Glomerular visceral epithelial cell (primary cell): ENCODE data around the gene PDE6C.
"Not testable (repeated sequence)": the region's sequence is repeated elsewhere in the genome, so short reads cannot be mapped to it uniquely, and the experiment has no call there.

Experiments
- DNase-seq: peaks from one replicate; pipeline ENCODE4 v3.0.0-alpha.2; 2016; ENCODE audit errors: extremely low spot score

PDE6C gene

DNA sequence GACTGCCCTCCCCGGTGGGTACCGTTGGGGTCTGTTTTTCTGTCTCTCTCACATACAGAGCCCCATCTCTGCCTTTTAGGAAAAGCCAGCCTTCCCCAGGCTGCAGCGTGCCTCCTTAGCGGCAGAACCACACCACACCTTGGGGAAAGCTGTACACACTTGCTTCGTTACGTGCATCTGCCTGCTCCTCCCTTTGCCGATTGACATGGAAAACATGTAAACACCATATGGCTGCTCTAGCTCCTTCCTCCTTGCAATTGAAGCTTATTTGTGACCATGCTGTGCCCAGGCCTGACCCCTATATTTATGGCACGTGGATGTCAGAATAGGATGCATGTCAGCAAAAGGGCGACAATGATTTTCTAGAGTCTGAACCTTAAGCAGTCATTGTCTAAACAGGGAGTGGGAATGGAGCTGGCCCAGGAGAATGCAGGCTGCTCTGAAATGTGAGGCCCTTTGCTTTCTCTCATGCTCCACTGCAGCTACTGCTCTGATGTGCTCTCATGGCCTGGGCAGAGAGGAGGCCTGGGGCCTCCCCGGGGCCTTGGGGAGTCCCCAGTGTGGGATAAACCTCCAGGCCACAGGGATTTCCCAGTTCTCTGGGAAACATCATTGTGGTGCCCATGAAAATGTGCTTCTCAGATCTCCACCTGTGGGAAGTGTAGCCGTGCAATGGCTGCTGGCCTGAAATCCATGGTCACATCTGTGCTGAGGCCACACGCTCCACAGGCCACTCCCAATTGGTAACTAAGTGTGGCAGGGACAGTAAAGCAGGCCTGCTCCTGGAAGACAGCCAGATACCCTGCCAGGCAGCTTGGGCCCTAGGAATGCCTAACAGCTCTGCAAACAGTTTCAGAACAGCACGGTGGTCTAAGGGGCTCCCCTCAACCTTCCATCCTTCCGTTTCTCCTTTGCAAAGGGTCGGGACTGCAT, 18.6 kb downstream of the PDE6C start:
- DNase-seq = no peak

DNA sequence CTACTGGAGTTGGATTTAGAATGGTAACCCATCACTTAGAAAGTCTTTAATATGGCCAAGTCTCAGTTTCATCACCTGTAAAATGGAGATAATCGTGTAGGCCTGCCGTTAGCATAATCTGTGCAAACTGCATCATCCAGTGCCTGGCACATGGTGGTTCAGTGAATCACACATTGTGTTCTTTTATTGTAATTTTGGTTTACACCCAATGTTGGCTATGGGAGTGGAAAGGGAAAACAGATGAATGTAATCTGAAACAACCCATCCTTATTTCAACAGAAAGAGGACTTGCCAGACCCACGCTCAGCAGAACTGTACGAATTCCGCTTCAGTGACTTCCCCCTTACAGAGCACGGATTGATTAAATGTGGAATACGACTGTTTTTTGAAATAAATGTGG, 27.5 kb downstream of the PDE6C start:
- no peak for DNase-seq

DNA sequence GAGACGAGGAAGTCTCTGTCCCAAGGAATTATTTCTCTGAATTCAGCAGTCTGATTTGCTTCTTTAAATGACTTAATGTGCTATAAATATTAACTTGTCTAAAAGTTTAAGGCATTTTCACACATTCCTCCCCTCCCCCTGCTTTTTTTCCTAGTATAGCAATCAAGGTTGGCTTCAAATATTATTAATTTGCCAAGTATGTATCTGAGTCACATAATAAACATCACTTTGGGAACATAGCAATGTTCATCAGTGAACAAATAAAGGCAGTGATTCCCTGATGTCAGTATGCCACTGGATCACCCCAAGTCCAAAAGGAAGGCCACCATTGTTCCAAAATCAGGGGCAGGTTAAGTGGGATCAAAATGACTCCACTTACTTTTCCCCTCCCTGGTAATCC, 40.5 kb downstream of the PDE6C start:
- no peak for DNase-seq

DNA sequence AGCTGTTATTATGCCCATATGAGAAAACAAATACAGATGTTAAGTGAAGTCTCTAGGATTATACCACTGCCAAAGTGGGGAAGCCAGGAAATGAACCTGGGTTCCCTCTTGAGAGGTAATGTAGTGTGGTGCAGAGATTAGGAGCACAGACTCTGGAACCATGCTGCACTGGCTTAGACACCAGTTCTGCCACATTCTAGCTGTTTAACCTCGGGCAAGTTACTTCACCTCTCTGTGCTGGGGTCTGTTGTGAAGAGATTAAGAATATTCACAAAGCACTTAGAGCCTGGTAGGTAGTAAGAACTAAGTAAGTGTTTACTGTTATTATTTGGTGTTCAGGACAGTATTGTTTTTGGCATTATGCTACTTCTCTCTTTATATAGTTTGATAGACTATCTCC, 41.9 kb downstream of the PDE6C start:
- no peak for DNase-seq

DNA sequence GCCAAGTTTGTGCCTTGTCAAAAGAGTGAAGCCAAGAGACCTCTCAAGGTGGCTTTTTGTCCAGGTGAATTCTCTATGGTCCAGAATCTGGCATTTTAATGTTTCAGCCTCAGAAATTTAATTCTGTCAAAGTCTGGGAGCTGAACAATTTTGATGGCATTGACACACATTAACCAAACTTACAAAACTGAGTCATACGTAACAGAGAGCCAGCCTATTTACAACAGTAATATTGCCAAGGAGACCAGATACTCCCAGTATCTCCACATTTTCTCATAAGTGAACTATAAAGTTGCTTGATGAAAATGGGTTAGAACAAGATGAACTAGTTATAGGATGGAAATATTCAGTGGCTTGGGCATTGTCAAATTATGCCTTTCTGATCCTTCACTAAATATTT, 43.8 kb downstream of the PDE6C start:
- no peak for DNase-seq

DNA sequence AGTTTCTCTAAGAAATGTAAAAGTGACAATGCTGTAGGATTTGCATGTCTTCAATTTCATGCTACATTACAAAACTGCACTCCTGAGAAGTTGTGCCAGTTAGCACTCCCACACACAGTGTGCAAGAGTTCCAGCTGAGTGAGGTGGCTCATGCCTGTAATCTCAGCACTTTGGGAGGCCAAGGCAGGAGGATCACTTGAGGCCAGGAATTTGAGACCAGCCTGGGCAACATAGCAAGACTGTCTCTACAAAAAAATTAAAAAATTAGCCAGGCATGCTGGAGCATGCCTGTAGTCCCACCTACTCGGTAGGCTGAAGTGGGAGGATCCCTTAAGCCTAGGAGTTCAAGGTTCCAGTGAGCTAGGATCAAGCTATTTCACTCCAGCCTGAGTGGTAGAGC, 45.4 kb downstream of the PDE6C start:
- no peak for DNase-seq

DNA sequence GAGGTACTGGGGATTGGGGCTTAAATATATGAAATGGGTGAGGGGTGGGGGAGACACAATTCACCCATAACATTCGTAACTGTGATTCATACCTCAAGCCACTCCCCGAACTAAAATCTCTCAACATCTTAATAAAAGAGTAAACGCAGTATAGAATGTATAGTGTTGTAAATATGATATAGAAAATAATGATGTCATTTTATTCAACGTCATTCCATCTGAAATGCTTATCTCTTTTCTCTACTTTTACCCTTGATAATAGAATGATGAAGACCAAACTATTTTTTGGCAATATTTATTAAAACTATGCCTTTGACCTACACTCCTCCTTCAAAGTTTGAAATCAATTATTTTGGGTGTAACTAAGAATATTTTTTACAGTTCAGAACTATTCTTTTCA, 53.7 kb downstream of the PDE6C start:
- DNase-seq = no peak

DNA sequence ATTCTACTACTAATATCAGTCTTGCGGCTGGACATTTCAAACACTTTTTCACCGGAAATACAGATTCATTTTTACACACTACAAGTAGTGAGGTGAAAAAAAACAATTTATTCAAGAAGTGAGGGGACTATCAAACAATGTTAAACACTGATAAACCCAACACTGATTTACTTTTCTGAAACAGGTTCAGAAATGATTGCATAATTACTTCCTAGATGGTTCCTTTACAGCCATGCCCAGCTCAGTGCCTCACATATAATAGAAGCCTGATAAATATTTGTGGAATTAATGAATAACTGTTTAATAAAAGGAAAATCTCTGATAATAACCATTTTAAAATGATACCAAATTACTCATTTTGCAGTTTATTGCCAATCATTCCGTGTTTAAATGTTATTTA, 55.5 kb downstream of the PDE6C start:
- DNase-seq = no peak

DNA sequence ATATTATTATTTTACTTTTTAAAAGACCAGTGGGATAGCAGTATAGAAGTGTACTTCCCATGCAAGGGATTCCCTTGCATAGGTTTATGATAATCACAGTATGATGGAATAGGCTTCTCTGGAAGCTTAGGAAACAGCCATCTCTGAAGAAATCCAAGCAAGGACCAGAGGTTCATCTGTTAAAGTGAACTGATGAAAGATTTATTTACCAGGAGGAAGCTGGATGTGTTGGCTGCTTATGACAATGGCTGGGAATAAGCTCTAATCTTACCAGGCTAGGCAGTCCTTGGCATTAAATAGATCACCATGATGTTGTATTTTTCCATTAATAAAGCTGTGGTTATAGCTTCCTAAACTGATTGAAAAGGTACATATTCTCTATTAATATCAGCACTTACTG, 58.0 kb downstream of the PDE6C start:
- DNase-seq = no peak

DNA sequence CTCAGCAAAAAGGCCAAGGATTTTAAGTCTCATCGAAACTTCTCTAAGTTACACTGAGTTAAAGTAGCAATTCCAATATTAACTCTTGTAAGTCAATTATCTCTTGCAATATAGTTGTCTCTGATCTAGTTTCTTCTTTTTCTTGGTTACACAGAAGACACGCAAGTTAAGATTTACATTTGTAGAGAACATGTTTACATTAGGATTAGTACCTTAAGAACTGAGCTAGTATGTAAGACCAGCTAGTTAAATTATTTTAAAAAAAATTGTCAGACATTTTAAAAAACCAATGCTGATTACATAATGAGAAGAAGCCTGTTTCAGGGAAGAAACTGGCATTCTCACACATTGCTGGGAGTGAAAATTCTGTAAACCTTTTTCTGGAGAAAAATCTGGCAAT, 58.7 kb downstream of the PDE6C start:
- no peak for DNase-seq

DNA sequence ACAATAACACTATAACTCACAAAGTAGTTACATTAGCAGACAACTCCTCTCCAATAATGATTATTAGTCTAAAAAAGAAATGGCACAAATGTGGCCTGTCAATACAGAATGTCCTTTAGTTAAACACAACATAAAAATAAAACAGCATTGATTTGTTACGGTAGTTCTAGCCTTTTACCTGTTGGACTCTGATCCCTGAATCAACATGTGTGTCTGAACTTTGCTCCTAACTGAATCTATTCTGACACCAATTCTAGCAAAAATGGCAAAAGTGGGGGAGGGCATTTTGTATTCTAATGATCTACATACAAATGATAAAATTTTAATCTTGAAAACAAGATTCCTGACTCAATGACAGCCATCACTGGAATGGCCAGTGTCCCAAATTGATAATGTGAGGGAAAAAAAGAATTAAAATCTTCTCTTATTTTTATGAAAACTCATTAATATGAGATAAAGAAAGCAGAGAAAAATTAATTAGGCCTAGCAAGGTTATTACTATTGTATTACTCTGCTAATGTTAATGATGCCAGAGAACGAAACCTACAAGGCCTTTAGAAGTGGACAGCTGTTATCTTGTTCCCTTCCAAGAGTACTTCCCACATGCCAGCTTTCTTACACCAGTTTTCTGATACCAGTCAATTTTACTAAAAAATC, 59.8 kb downstream of the PDE6C start:
- DNase-seq = no peak

DNA sequence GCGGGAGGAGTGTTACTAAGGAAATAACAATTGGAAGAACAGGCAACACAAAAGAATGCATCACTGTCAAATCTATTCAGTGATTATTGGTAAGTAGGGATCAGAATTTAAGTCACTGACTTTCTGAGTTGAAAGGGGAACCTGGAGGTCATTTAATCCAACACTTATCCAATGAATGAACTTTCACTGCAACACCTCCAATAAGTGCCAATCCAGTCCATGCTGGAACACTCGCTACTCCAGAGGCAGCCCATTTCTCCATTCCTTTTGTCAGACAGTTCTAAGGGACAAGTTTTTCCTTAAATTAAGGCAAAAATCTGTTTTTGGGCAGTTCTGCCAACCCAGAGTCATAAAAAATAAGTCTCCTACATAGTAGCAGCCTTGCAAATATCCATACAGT, 60.6 kb downstream of the PDE6C start:
- no peak for DNase-seq

DNA sequence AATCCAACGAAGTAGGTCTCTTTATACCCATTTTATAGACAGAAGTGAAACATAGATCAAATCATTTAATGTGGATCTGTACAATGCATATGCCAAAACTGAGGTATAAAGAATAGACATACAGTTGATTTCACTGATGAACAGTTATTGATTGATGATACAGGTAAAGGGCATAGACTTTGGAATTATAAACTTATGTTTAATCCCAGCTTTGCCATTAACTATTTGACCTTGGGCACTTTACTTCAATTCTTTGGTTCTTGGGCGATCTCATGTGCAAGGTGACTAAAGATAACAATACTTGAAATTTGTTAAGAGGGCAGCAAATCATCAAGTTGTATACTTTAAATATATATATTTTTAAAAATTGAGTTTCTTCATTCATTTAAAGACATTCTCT, 61.5 kb downstream of the PDE6C start:
- no peak for DNase-seq

DNA sequence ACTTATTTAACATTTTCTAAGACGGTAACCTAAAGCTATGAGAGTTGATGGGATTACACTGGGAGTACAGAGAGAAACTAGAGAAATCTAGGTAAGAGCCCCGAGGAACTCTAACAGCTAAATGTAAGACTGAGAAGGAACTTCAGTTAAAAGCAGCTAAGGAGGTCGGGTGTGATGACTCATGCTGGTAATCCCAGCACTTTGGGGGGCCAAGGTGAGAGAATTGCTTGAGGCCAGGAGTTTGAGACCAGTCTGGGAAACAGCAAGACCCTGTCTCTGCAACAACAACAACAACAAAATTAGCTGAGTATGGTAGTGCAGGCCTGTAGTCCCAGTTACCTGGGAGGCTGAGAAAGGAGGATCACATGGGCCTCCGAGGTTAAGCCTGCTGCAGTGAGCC, 66.0 kb downstream of the PDE6C start:
- DNase-seq = no peak

DNA sequence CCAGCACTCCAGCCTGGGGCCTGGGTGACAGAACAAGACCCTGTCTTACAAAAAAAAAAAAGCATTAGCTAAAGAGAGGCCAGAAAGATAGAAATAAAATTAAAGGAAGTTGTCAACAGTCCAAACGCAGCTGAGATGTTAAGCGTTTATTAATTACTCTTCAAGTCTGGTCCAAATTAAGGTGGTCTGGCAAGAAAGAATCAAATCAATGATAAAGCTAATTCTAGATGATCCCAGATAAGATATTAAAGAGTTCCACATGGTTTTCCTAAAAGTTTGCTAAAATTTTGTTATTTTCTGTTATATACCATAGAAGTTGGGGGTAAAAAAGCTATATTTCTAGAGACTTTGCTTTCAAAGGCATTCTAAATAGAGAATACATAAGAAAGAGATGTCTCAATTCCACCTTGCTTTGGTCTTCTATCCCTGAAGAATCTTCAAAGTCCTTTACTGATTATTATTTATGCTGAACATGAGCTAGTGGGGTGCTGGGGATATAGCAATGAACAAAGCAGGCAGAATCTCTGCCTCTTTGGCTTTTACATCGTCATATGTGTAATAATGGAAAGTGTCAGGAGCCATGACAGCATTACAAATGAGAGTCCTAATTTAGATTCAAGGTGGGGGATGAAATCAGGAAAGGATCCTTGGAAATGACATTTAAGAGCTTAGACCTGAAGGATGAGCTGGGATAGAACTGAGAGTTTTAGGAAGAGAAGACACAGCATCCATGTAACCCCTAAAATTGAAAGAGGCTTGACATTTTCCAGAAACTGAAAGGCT, 66.7 kb downstream of the PDE6C start:
- no peak for DNase-seq

DNA sequence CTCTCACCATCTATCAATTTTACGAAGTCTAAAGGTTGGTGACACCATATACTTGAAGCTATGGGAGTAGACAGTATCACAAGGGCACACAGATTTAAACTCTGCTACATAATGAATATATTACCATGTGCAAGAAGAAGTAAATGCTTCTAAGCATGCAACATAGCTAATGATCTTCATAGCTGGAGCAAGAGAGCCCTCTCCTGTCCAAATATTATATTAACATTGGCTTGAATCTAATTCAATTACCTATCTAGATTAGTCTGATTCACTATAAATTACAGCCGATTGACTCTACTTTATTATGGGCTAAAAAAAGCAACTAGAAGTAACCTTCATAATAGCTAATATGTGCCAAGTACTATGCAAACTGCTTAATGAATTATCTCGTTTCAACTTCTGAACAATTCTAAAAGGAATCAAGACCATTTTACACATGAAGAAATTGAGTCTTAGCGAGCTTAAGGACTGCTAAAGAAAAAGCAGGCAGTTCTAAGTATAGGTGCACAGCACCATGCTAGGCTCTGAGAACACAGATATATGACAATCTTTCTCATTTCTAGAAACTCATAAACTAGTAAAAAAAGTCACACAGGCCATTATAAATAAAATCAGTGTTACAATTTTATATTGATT, 68.2 kb downstream of the PDE6C start:
- DNase-seq = peak; percentile 42

DNA sequence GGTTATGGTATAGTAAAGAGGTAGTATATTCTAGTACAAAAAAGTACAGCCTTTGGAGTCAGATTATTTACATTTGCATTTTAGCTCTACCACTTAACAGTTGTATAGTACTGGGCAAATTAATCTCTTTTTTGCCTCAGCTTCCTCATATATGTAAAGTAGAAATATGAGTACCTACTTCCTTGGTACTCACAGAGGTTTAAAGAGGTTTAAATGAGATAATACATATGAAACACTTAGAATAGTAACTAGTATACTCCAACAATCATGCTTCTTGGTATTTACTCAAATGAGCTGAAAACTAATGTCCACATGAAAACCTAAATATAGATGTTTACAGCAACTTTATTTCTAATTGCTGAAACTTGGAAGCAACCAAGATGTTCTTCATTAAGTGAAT, 75.4 kb downstream of the PDE6C start:
- no peak for DNase-seq

DNA sequence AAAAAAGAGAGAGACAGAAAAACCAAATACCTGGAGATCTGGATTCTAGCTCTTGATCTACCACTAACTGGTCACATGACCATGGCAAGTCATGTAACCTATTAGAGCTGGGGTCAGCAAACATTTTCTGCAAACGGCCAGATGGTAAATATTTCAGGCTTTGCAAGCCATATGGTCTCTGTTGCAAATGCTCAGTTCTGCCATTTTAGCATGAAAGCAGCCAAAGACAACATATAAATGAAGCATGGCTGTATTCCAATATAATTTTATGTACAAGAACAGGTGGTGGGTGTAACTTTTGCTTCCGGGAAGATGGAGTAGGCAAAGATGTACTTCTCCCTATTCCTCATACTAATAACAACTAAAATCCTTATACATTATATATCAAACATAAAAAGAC, 83.4 kb downstream of the PDE6C start:
- DNase-seq = no peak

DNA sequence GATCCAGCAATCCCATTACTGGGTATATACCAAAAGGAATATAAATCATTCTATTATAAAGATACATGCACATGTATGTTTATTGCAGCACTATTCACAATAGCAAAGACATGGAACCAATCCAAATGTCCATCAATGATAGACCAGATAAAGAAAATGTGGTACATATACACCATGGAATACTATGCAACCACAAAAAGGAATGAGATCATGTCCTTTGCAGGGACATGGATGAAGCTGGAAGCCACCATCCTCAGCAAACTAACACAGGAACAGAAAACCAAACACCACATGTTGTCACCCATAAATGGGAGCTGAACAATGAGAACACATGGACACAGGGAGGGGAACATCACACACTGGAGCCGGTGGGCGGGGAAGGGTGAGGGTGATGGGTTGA, 84.2 kb downstream of the PDE6C start:
- DNase-seq = not testable (repeated sequence)

DNA sequence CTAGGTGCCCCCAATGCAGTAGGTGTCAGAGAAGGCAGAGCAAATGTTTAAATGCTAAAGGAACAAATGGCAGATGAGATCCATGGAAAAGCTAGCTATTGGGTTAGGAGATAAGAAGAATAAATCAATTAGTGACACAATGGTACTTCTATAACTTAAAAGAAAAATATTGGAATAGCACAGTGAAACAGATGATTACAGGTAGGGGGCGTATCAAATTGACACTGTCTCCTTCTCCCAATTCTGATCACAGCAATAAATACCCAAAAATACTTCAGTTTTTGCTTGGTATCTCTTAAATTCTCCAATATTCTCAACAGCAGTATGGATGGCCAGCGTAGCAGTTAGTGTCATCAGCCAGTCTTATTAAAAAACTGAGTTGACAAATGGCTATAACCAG, 84.9 kb downstream of the PDE6C start:
- no peak for DNase-seq

DNA sequence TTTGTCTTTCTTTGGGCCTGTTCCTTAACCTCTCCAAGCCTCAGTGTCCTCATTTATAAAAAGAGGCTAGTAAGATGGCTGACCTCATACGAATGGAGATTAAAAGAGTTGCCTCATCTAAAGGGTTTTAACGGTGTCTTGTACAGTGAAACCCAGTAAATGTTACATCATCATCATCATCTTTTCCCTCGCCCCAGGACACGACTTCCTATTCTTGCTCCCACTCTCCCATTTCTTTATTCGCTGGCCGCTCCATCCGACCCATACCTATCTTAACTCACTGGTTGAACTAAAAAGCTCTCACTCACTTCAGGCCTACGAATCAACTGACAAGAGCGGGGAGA, 89.5 kb downstream of the PDE6C start:
- DNase-seq = no peak
